Peyer's patch (tissue), 4 donors: ENCODE measurements around the gene SLC2A10.

Source experiments
- POLR2A ChIP-seq, 2 donors: fragments of 450-650 bp; IDR thresholded peaks; one replicate each; pipeline ENCODE4 v1.5.1; 2017; ENCODE audit warnings: antibody characterized with exemption in 2 of 2, mild to moderate bottlenecking in 2 of 2, moderate library complexity in 2 of 2
- TF ChIP-seq, protein P1 (sequence below), 6 experiments: fragments of 450-650 bp in 4 of 6; fragments of 200-600 bp in 2 of 6; sonication (generic) in 1 of 6; IDR thresholded peaks; one replicate each; pipeline ENCODE4 v1.5.1; 2017 to 2019; ENCODE audit warnings: antibody characterized with exemption in 6 of 6, mild to moderate bottlenecking in 3 of 6, moderate library complexity in 1 of 6

DNA sequence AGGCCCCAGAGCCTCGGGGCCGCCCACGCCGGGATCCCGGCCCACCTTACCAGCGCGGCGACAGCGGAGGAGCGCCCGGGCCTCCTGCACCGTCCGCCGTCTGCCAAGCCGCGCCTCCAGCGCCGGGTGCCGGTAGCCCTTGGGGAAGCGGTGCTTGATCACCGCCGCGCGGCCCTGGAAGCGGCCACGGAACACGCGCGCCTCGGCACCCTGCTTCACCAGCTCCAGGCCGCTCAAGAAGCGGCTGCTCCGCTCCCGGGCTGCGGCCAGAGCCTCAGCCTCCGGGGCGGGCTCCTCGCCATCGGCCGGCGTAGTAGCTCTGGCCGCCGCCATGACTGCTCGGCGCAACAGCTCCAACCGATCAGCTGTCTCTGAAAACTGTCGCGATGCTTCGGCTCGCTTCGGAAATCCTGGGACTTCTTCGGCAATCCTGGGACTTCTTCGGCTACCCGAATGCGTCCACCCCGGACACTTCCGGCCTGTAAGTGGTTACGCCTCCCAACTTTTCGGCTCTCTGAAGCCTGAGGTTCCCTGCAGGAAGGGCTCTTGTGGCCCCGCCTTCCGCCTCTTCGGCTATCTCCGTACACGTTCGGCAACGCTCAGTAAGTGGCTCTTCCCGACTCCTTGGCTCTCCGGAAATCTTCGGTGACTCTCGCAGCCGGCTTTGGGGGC is 20.2 kb upstream of the SLC2A10 start, which contains the start of gene TP53RK:
- TF ChIP-seq, protein P1, sequence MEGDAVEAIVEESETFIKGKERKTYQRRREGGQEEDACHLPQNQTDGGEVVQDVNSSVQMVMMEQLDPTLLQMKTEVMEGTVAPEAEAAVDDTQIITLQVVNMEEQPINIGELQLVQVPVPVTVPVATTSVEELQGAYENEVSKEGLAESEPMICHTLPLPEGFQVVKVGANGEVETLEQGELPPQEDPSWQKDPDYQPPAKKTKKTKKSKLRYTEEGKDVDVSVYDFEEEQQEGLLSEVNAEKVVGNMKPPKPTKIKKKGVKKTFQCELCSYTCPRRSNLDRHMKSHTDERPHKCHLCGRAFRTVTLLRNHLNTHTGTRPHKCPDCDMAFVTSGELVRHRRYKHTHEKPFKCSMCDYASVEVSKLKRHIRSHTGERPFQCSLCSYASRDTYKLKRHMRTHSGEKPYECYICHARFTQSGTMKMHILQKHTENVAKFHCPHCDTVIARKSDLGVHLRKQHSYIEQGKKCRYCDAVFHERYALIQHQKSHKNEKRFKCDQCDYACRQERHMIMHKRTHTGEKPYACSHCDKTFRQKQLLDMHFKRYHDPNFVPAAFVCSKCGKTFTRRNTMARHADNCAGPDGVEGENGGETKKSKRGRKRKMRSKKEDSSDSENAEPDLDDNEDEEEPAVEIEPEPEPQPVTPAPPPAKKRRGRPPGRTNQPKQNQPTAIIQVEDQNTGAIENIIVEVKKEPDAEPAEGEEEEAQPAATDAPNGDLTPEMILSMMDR (IDR thresholded peaks at IDR 0.05): peak in 5 of 6 experiments; percentile 39 to 67 (median 65)
- TF ChIP-seq POLR2A (IDR thresholded peaks at IDR 0.05): peak; percentile 60 to 93
